SK-N-SH treated with all-trans-retinoic acid at 6 μM for 48 hours (cell line): ENCODE data around the gene CDR2.

Experiments
- ATAC-seq: fragments of 200-7000 bp; cut with Tn5 transposase; 3 replicates; pipeline ENCODE4 v1.9.1; 2020; ENCODE audit warnings: mild to moderate bottlenecking, moderate library complexity
- ARNTL ChIP-seq: fragments of 450-650 bp; formaldehyde crosslinking; IDR thresholded peaks from 2 replicates; pipeline ENCODE4 v1.5.0; 2020; ENCODE audit warnings: low read depth, mild to moderate bottlenecking, moderate library complexity, borderline replicate concordance
- BACH2 ChIP-seq: fragments of 250-450 bp; sonication (Bioruptor Pico); IDR thresholded peaks from 2 replicates; pipeline ENCODE4 v1.9.0; 2021; ENCODE audit warnings: mild to moderate bottlenecking, borderline replicate concordance
- CREB5 ChIP-seq: fragments of 250-450 bp; sonication (Bioruptor Pico); IDR thresholded peaks from 2 replicates; pipeline ENCODE4 v1.5.1; 2020; ENCODE audit warnings: low read depth, mild to moderate bottlenecking, moderate library complexity
- CSDC2 ChIP-seq: fragments of 250-450 bp; sonication (Bioruptor Pico); IDR thresholded peaks from 2 replicates; pipeline ENCODE4 v1.5.0; 2020; ENCODE audit warnings: mild to moderate bottlenecking, moderate library complexity
- CSRNP3 ChIP-seq: fragments of 250-450 bp; sonication (Bioruptor Pico); IDR thresholded peaks from 2 replicates; pipeline ENCODE4 v1.5.1; 2021; ENCODE audit warnings: mild to moderate bottlenecking, moderate library complexity
- ESRRG ChIP-seq: fragments of 250-450 bp; sonication (Bioruptor Pico); IDR thresholded peaks from 2 replicates; pipeline ENCODE4 v1.6.1; 2021; ENCODE audit warnings: mild to moderate bottlenecking
- GLIS3 ChIP-seq: fragments of 250-450 bp; sonication (Bioruptor Pico); IDR thresholded peaks from 2 replicates; pipeline ENCODE4 v1.5.0; 2020; ENCODE audit warnings: mild to moderate bottlenecking, moderate library complexity
- ISL1 ChIP-seq: fragments of 250-450 bp; sonication (Bioruptor Pico); IDR thresholded peaks from 2 replicates; pipeline ENCODE4 v2.1.2; 2022; ENCODE audit warnings: mild to moderate bottlenecking, moderate library complexity
- OSR1 ChIP-seq: fragments of 250-450 bp; sonication (Bioruptor Pico); IDR thresholded peaks from 2 replicates; pipeline ENCODE4 v1.8.0; 2022; ENCODE audit warnings: moderate library complexity, mild to moderate bottlenecking, inconsistent platforms
- PPARA ChIP-seq: fragments of 250-450 bp; sonication (Bioruptor Pico); IDR thresholded peaks from 2 replicates; pipeline ENCODE4 v1.5.0; 2020; ENCODE audit warnings: mild to moderate bottlenecking, borderline replicate concordance
- RARB ChIP-seq: fragments of 250-450 bp; sonication (Bioruptor Pico); IDR thresholded peaks from 2 replicates; pipeline ENCODE4 v1.8.0; 2021; ENCODE audit warnings: mild to moderate bottlenecking, moderate library complexity
- SNAI2 ChIP-seq: fragments of 250-450 bp; sonication (Bioruptor Pico); IDR thresholded peaks from 2 replicates; pipeline ENCODE4 v1.5.0; 2020; ENCODE audit warnings: mild to moderate bottlenecking, moderate library complexity
- TCF4 ChIP-seq: fragments of 250-450 bp; sonication (Bioruptor Pico); IDR thresholded peaks from 2 replicates; pipeline ENCODE4 v1.8.0; 2021; ENCODE audit warnings: mild to moderate bottlenecking, moderate library complexity, borderline replicate concordance
- ZC3H10 ChIP-seq: fragments of 250-450 bp; sonication (Bioruptor Pico); IDR thresholded peaks from 2 replicates; pipeline ENCODE4 v1.5.1; 2021; ENCODE audit warnings: mild to moderate bottlenecking, moderate library complexity
- ZFP3 ChIP-seq: fragments of 250-450 bp; sonication (Bioruptor Pico); IDR thresholded peaks from 2 replicates; pipeline ENCODE4 v1.5.0; 2020; ENCODE audit warnings: mild to moderate bottlenecking, moderate library complexity
- ZFP30 ChIP-seq: fragments of 450-650 bp; formaldehyde crosslinking; IDR thresholded peaks from 2 replicates; pipeline ENCODE4 v1.5.0; 2022; ENCODE audit warnings: mild to moderate bottlenecking, moderate library complexity
- ZNF565 ChIP-seq: fragments of 450-650 bp; formaldehyde crosslinking; conservative IDR thresholded peaks from 2 replicates; pipeline ENCODE4 v1.5.0; 2020; ENCODE audit warnings: low read depth, mild to moderate bottlenecking, moderate library complexity
- ZNF70 ChIP-seq: fragments of 450-650 bp; formaldehyde crosslinking; IDR thresholded peaks from 2 replicates; pipeline ENCODE4 v1.5.0; 2020; ENCODE audit warnings: mild to moderate bottlenecking, moderate library complexity
- ZNF8 ChIP-seq: fragments of 450-650 bp; formaldehyde crosslinking; IDR thresholded peaks from 2 replicates; pipeline ENCODE4 v1.5.0; 2020; ENCODE audit warnings: mild to moderate bottlenecking, moderate library complexity
- TF ChIP-seq, protein P1 (sequence below): fragments of 250-450 bp; sonication (Bioruptor Pico); IDR thresholded peaks from 2 replicates; pipeline ENCODE4 v1.8.0; 2020; ENCODE audit warnings: mild to moderate bottlenecking, moderate library complexity, borderline replicate concordance
- TF ChIP-seq, protein P2 (sequence below): fragments of 250-450 bp; sonication (Bioruptor Pico); IDR thresholded peaks from 2 replicates; pipeline ENCODE4 v1.5.0; 2020; ENCODE audit warnings: mild to moderate bottlenecking, moderate library complexity
- TF ChIP-seq, protein P3 (sequence below): fragments of 250-450 bp; sonication (Bioruptor Pico); IDR thresholded peaks from 2 replicates; pipeline ENCODE4 v1.8.0; 2021; ENCODE audit warnings: low read depth, mild to moderate bottlenecking, moderate library complexity, borderline replicate concordance

The CDR2 gene

GRCh38 chr16:22360963-22361659, 13.3 kb downstream of the CDR2 start:
- no peak; the same call in 2 of the 3 replicates for ATAC-seq
- TF ChIP-seq SNAI2 (no peak), ZNF565 (CRISPR knock-in tag) (no peak), OSR1 (CRISPR knock-in tag) (no peak)

GRCh38 chr16:22359679-22360078, 14.7 kb downstream of the CDR2 start:
- ATAC-seq, result no peak
- TF ChIP-seq BACH2 (no peak), CREB5 (CRISPR knock-in tag) (no peak), CSRNP3 (CRISPR knock-in tag) (no peak), ZNF565 (CRISPR knock-in tag) (no peak), ZFP30 (no peak), ZC3H10 (no peak), GLIS3 (no peak), TCF4 (CRISPR knock-in tag) (no peak), RARB (CRISPR knock-in tag) (no peak), ISL1 (CRISPR knock-in tag) (no peak), PPARA (no peak), ESRRG (no peak), CSDC2 (CRISPR knock-in tag) (no peak), ZFP3 (CRISPR knock-in tag) (no peak), ZNF70 (no peak), OSR1 (CRISPR knock-in tag) (no peak)
- TF ChIP-seq, protein P1, sequence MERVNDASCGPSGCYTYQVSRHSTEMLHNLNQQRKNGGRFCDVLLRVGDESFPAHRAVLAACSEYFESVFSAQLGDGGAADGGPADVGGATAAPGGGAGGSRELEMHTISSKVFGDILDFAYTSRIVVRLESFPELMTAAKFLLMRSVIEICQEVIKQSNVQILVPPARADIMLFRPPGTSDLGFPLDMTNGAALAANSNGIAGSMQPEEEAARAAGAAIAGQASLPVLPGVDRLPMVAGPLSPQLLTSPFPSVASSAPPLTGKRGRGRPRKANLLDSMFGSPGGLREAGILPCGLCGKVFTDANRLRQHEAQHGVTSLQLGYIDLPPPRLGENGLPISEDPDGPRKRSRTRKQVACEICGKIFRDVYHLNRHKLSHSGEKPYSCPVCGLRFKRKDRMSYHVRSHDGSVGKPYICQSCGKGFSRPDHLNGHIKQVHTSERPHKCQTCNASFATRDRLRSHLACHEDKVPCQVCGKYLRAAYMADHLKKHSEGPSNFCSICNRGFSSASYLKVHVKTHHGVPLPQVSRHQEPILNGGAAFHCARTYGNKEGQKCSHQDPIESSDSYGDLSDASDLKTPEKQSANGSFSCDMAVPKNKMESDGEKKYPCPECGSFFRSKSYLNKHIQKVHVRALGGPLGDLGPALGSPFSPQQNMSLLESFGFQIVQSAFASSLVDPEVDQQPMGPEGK (CRISPR knock-in tag), result no peak
- TF ChIP-seq, protein P2, sequence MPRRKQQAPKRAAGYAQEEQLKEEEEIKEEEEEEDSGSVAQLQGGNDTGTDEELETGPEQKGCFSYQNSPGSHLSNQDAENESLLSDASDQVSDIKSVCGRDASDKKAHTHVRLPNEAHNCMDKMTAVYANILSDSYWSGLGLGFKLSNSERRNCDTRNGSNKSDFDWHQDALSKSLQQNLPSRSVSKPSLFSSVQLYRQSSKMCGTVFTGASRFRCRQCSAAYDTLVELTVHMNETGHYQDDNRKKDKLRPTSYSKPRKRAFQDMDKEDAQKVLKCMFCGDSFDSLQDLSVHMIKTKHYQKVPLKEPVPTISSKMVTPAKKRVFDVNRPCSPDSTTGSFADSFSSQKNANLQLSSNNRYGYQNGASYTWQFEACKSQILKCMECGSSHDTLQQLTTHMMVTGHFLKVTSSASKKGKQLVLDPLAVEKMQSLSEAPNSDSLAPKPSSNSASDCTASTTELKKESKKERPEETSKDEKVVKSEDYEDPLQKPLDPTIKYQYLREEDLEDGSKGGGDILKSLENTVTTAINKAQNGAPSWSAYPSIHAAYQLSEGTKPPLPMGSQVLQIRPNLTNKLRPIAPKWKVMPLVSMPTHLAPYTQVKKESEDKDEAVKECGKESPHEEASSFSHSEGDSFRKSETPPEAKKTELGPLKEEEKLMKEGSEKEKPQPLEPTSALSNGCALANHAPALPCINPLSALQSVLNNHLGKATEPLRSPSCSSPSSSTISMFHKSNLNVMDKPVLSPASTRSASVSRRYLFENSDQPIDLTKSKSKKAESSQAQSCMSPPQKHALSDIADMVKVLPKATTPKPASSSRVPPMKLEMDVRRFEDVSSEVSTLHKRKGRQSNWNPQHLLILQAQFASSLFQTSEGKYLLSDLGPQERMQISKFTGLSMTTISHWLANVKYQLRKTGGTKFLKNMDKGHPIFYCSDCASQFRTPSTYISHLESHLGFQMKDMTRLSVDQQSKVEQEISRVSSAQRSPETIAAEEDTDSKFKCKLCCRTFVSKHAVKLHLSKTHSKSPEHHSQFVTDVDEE (CRISPR knock-in tag), result no peak
- TF ChIP-seq, protein P3, sequence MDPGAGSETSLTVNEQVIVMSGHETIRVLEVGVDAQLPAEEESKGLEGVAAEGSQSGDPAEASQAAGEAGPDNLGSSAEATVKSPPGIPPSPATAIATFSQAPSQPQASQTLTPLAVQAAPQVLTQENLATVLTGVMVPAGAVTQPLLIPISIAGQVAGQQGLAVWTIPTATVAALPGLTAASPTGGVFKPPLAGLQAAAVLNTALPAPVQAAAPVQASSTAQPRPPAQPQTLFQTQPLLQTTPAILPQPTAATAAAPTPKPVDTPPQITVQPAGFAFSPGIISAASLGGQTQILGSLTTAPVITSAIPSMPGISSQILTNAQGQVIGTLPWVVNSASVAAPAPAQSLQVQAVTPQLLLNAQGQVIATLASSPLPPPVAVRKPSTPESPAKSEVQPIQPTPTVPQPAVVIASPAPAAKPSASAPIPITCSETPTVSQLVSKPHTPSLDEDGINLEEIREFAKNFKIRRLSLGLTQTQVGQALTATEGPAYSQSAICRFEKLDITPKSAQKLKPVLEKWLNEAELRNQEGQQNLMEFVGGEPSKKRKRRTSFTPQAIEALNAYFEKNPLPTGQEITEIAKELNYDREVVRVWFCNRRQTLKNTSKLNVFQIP (CRISPR knock-in tag), result no peak

GRCh38 chr16:22358000-22358399, 16.4 kb downstream of the CDR2 start:
- no peak for ATAC-seq
- no peak for TF ChIP-seq GLIS3
- TF ChIP-seq, protein P3 (CRISPR knock-in tag), result no peak
- no peak for TF ChIP-seq ZNF8
- TF ChIP-seq BACH2, result no peak
- TF ChIP-seq CSRNP3 (CRISPR knock-in tag), result no peak
- TF ChIP-seq PPARA, result no peak
- TF ChIP-seq ARNTL, result no peak
- TF ChIP-seq SNAI2, result no peak
- TF ChIP-seq CREB5 (CRISPR knock-in tag), result no peak
